WTC11 (cell line): Measurements from ENCODE around the gene BICRA. TPM values are rescaled to one million over a fixed set of nuclear protein-coding genes. Genes with fewer than 3 reads are reported as not detected.

ENCODE experiments used
- ATAC-seq: fragments of 200-7000 bp; cut with Tn5 transposase; 2 replicates; pipeline ENCODE4 v1.10.0; 2021; ENCODE audit warnings: mild to moderate bottlenecking, moderate library complexity
- CTCF ChIA-PET: fragments of 300-600 bp; sonication (Branson Sonifier 250); formaldehyde crosslinking; loops from one replicate; lab custom pipeline; 2021; ENCODE audit warnings: antibody characterized with exemption; lab: Charles Lee
- POLR2A ChIA-PET: fragments of 350-600 bp; sonication (Branson Sonifier 250); formaldehyde crosslinking; loops from one replicate; lab custom pipeline; 2021; ENCODE audit warnings: antibody characterized with exemption; lab: Charles Lee
- DNase-seq: peaks from one replicate; pipeline ENCODE4 v3.0.0; 2021; ENCODE audit warnings: low spot score
- H3K27ac Mint-ChIP-seq: 2 replicates; pipeline ENCODE4 v1.8.0; 2021; ENCODE audit warnings: mixed read lengths
- H3K27me3 Mint-ChIP-seq: 2 replicates; pipeline ENCODE4 v1.8.0; 2021; ENCODE audit warnings: low read depth, mild to moderate bottlenecking, moderate library complexity, mixed read lengths
- H3K36me3 Mint-ChIP-seq: 2 replicates; pipeline ENCODE4 v1.8.0; 2021; ENCODE audit warnings: mixed read lengths
- H3K4me1 Mint-ChIP-seq: 2 replicates; pipeline ENCODE4 v1.8.0; 2022; ENCODE audit warnings: mixed read lengths
- H3K4me3 Mint-ChIP-seq: 2 replicates; pipeline ENCODE4 v1.8.0; 2021; ENCODE audit warnings: mild to moderate bottlenecking, moderate library complexity, mixed read lengths
- H3K9me3 Mint-ChIP-seq: 2 replicates; pipeline ENCODE4 v1.8.0; 2021; ENCODE audit warnings: mixed read lengths
- CBFB ChIP-seq: sonication (generic); formaldehyde crosslinking; IDR thresholded peaks from 2 replicates; pipeline ENCODE4 v1.8.1; 2022; ENCODE audit warnings: mild to moderate bottlenecking, low read depth, missing genetic modification reagents
- CDX4 ChIP-seq: fragments of 250-450 bp; sonication (Bioruptor Pico); IDR thresholded peaks from 2 replicates; pipeline ENCODE4 v1.9.0; 2021; ENCODE audit warnings: moderate library complexity, mild to moderate bottlenecking, inconsistent platforms, borderline replicate concordance
- ESRRA ChIP-seq: sonication (generic); formaldehyde crosslinking; IDR thresholded peaks from 2 replicates; pipeline ENCODE4 v1.8.1; 2022; ENCODE audit warnings: mild to moderate bottlenecking, missing genetic modification reagents, borderline replicate concordance
- ETV6 ChIP-seq: sonication (generic); formaldehyde crosslinking; IDR thresholded peaks from 2 replicates; pipeline ENCODE4 v1.8.1; 2022; ENCODE audit warnings: mild to moderate bottlenecking, missing genetic modification reagents
- FOXK1 ChIP-seq: sonication (generic); formaldehyde crosslinking; IDR thresholded peaks from 2 replicates; pipeline ENCODE4 v1.8.0; 2022; ENCODE audit warnings: mild to moderate bottlenecking, moderate library complexity, missing genetic modification reagents
- FOXP1 ChIP-seq: sonication (generic); formaldehyde crosslinking; IDR thresholded peaks from 2 replicates; pipeline ENCODE4 v1.8.0; 2022; ENCODE audit warnings: missing genetic modification reagents, mild to moderate bottlenecking, moderate library complexity, borderline replicate concordance
- IRF1 ChIP-seq: sonication (generic); formaldehyde crosslinking; IDR thresholded peaks from 2 replicates; pipeline ENCODE4 v1.8.0; 2023; ENCODE audit warnings: missing genetic modification reagents
- JAZF1 ChIP-seq: fragments of 250-450 bp; sonication (Bioruptor Pico); IDR thresholded peaks from 2 replicates; pipeline ENCODE4 v1.9.0; 2021; ENCODE audit warnings: moderate library complexity, mild to moderate bottlenecking, inconsistent platforms
- JUN ChIP-seq: sonication (generic); formaldehyde crosslinking; IDR thresholded peaks from 2 replicates; pipeline ENCODE4 v1.8.0; 2023; ENCODE audit warnings: mild to moderate bottlenecking, missing genetic modification reagents
- MAX ChIP-seq: sonication (generic); formaldehyde crosslinking; IDR thresholded peaks from 2 replicates; pipeline ENCODE4 v1.8.0; 2022; ENCODE audit warnings: mild to moderate bottlenecking, missing genetic modification reagents
- PREB ChIP-seq: sonication (generic); formaldehyde crosslinking; IDR thresholded peaks from 2 replicates; pipeline ENCODE4 v1.8.1; 2022; ENCODE audit warnings: mild to moderate bottlenecking, missing genetic modification reagents, moderate library complexity, borderline replicate concordance
- STAT6 ChIP-seq: sonication (generic); formaldehyde crosslinking; conservative IDR thresholded peaks from 2 replicates; pipeline ENCODE4 v1.8.1; 2023; ENCODE audit warnings: mild to moderate bottlenecking, low read depth, missing genetic modification reagents, moderate library complexity
- TCF7 ChIP-seq: sonication (generic); formaldehyde crosslinking; IDR thresholded peaks from 2 replicates; pipeline ENCODE4 v1.8.0; 2022; ENCODE audit warnings: mild to moderate bottlenecking, low read depth, missing genetic modification reagents, moderate library complexity
- USF2 ChIP-seq: sonication (generic); formaldehyde crosslinking; IDR thresholded peaks from 2 replicates; pipeline ENCODE4 v1.8.1; 2023; ENCODE audit warnings: mild to moderate bottlenecking, missing genetic modification reagents, moderate library complexity
- ZNF416 ChIP-seq: fragments of 250-450 bp; sonication (Bioruptor Pico); IDR thresholded peaks from 2 replicates; pipeline ENCODE4 v1.9.0; 2021; ENCODE audit warnings: mild to moderate bottlenecking, inconsistent platforms
- ZNF423 ChIP-seq: fragments of 250-450 bp; sonication (Bioruptor Pico); IDR thresholded peaks from 2 replicates; pipeline ENCODE4 v2.1.2; 2022; ENCODE audit warnings: mild to moderate bottlenecking, moderate library complexity
- ZNF512 ChIP-seq: sonication (generic); formaldehyde crosslinking; IDR thresholded peaks from 2 replicates; pipeline ENCODE4 v1.8.1; 2022; ENCODE audit warnings: missing genetic modification reagents, borderline replicate concordance
- total RNA-seq: library from RNA; stranded (reverse); gene quantifications from 3 replicates; pipeline ENCODE4 v1.2.3, GENCODE V29; 2021
- TF ChIP-seq, protein P1 (sequence below): fragments of 250-450 bp; sonication (Bioruptor Pico); IDR thresholded peaks from 2 replicates; pipeline ENCODE4 v1.9.0; 2021; ENCODE audit warnings: mild to moderate bottlenecking
- TF ChIP-seq, protein P2 (sequence below): sonication (generic); formaldehyde crosslinking; IDR thresholded peaks from 2 replicates; pipeline ENCODE4 v1.8.1; 2022; ENCODE audit warnings: mild to moderate bottlenecking, moderate library complexity, missing genetic modification reagents

The BICRA gene
- total RNA-seq, 1 experiment from 2014 or later, result 30.3 TPM

GRCh38 chr19:47750752-47751151 is 141.8 kb downstream of the BICRA start:
- H3K4me3 Mint-ChIP-seq, result no peak overlapping the region
- H3K9me3 Mint-ChIP-seq, result no peaks in the 10 kb centered on the region
- ChIA-PET CTCF (interaction anchor here (0.9 kb wide), 1 partner anchor 38 kb away, joined by 3 read pairs; no protein-coding TSS in a partner anchor), POLR2A (no interaction called here)
- peaks cover 56% of the 10 kb centered on the region for H3K36me3 Mint-ChIP-seq
- H3K27me3 Mint-ChIP-seq, result no peaks in the 10 kb centered on the region
- DNase-seq (no peak), ATAC-seq (no peak)
- TF ChIP-seq PREB (CRISPR knock-in tag) (no peak), TCF7 (CRISPR knock-in tag) (no peak), JAZF1 (no peak), JUN (CRISPR knock-in tag) (no peak), ZNF416 (CRISPR knock-in tag) (no peak), CDX4 (CRISPR knock-in tag) (no peak), ETV6 (CRISPR knock-in tag) (no peak), STAT6 (no peak), ZNF512 (no peak), IRF1 (no peak), MAX (CRISPR knock-in tag) (no peak), FOXK1 (CRISPR knock-in tag) (no peak), ESRRA (CRISPR knock-in tag) (no peak), FOXP1 (CRISPR knock-in tag) (no peak), USF2 (CRISPR knock-in tag) (no peak), ZNF423 (CRISPR knock-in tag) (no peak), CBFB (CRISPR knock-in tag) (no peak)
- TF ChIP-seq, protein P1, sequence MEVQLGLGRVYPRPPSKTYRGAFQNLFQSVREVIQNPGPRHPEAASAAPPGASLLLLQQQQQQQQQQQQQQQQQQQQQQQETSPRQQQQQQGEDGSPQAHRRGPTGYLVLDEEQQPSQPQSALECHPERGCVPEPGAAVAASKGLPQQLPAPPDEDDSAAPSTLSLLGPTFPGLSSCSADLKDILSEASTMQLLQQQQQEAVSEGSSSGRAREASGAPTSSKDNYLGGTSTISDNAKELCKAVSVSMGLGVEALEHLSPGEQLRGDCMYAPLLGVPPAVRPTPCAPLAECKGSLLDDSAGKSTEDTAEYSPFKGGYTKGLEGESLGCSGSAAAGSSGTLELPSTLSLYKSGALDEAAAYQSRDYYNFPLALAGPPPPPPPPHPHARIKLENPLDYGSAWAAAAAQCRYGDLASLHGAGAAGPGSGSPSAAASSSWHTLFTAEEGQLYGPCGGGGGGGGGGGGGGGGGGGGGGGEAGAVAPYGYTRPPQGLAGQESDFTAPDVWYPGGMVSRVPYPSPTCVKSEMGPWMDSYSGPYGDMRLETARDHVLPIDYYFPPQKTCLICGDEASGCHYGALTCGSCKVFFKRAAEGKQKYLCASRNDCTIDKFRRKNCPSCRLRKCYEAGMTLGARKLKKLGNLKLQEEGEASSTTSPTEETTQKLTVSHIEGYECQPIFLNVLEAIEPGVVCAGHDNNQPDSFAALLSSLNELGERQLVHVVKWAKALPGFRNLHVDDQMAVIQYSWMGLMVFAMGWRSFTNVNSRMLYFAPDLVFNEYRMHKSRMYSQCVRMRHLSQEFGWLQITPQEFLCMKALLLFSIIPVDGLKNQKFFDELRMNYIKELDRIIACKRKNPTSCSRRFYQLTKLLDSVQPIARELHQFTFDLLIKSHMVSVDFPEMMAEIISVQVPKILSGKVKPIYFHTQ (CRISPR knock-in tag), result no peak
- TF ChIP-seq, protein P2, sequence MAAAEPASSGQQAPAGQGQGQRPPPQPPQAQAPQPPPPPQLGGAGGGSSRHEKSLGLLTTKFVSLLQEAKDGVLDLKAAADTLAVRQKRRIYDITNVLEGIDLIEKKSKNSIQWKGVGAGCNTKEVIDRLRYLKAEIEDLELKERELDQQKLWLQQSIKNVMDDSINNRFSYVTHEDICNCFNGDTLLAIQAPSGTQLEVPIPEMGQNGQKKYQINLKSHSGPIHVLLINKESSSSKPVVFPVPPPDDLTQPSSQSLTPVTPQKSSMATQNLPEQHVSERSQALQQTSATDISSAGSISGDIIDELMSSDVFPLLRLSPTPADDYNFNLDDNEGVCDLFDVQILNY (CRISPR knock-in tag), result no peak
- H3K27ac Mint-ChIP-seq, result no peak overlapping the region
- H3K4me1 Mint-ChIP-seq, result peaks cover 5% of the 10 kb centered on the region
